IPS-NIHi7 (cell line): ENCODE results near the gene ZNF443.
"Not testable (repeated sequence)": the region's sequence is repeated elsewhere in the genome, so short reads cannot be mapped to it uniquely, and the experiment has no call there.

Source experiments
- DNase-seq: peaks from one replicate; pipeline ENCODE4 v3.0.0; 2012; ENCODE audit warnings: mixed read lengths; ENCODE audit errors: extremely low spot score

Gene ZNF443

DNA sequence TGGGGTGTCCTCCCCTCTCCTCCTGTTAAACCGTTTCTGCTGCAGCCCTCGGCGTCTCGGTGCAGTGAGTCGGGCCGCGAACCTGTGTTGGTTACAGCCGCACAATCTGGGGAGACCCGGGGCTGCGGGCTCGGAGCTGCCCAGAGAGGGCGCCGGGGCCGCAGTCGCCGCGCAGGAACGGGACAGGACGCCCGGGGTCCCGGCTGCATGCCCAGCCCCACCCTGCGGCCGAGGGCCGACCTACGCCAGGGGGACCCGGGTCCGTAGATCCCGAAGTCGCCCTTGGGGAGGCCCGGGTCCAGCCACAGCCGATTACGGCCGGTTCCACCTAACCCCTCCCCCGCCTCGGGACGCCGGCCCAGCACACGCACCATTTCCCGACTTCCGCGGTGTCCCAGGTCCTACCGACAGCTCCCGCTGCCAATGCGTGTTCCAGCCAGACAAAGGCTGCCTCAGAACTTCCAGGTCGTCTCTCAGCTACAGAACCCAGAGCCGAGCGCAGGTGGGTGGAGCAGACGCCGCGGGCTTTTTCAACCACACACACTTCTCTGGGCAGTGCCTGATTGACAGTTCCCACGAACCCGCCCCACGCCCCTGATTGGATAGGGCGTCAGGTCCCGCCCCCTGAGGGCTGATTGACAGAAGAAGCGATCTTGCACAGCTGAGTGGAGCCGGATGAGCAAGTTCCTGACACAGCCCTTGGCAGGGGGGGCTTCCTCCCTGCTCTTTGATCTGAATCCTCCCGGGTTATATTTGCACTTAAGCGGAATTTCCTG is at the start of gene ZNF443:
Gene ZNF443 (minus strand): TSS at position 481 of the 776 bp plus-strand sequence. CDS start 107 bp downstream, at position 374.
- peak; percentile 89 for DNase-seq

DNA sequence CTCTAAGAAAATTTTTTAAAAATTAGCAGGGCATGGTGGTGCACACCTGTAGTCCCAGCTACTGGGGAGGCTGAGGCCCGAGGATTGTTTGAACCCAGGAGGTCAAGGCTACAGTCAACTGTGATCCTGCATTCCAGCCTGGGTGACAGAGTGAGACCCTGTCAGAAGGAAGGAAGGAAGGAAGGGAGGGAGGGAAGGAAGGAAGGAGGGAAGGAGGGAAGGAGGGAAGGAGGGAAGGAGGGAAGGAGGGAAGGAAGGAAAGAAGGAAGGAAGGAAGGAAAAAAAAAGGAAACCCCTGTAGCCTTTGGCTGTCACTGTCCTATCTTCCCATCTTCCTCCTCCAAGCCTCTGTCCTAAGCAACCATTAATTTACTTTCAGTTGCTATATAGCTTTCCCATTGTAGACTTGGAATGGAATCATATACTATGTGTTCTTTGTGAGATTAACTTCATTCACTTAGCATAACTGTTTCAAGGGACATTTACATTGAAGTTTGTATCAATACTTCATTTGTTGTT is 45.5 kb upstream of the ZNF443 start:
- not testable (repeated sequence) for DNase-seq

DNA sequence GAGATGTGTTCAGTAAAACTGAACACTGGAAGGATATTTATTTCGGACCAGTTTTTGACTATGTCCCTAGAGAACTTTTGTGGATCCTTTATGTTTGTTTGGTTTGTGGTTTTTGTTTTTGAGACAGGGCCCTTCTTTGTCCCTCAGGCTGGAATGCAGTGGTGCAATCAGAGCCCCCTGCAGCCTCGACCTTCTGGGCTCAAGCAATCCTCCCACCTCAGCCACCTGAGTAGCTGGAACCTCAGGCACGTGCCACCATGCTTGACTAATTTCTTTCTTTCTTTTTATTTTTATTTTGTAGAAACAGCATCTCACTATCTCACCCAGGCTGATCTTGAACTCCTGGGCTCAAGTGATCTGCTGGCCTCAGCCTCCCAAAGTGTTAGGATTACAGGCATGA is 44.8 kb upstream of the ZNF443 start:
- no peak for DNase-seq

DNA sequence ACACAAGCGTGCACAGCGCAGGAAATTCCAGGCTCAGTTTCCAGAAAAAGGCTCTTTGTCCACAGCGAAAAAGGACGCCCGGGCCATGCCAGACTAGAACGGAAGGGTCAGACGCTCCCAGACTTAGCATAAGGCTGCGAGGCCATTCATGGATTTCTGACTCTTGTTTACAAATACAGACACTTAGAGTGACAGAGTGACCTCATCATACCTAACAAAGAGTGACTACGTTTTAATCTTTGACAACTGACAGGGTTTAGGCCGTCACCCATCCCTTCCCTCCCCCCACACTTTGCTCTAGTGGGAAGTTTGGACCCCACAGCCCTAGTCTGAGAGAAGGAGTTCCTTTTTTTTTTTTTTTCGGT is 44.2 kb upstream of the ZNF443 start:
- DNase-seq: peak; percentile 25

DNA sequence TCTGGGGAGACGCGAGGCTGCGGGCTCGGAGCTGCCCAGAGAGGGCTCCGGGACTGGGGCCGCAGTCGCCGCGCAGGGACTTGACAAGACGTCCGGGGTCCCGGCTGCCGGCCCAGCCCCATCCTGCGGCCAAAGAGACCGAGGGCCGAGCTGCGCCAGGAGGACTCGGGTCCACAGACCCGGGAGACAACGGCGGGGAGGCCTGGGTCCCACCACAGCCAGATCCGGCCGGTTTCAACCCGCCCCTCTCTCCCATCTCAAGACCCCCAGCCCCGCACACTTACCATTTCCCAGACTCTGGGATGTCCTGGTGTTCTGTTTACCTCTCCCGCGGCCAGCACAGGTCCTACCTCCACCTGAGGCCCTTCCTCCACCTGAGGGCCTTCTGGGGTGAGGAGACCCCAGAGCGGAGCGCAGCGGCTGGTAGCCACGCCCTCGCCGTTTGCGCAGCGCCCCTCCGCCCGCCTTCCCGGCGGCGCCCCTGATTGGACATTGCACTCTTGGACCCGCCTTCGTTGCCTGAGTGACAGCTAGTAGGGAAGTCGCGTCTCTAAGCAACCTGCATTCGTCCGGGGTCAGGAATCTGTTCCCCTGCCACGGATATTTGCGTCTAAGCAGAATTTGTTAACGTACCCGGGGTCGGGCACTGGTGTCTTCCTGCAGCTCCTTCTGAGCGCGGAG is 43.7 kb upstream of the ZNF443 start, which contains the start of gene ZNF709:
Gene ZNF709 (minus strand): TSS at position 446 of the 681 bp plus-strand sequence. CDS start 159 bp downstream, at position 287.
- peak; percentile 96 for DNase-seq

DNA sequence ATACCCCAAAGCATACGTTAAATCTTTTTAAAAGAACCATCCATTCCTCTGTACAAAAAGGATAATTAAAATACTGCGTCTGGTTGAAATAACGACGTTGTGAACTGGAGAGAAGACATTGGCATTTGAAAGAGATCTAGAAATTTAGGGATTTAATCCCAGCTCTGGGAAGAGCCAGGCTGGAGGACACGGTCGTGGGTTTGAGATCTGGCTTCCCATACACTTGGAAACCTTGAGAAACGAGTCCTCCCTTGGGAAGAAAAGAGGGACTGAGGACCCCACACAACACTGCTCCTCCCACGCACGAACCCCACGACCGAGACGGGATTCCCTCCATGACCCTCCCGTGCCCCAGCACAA is 43.2 kb upstream of the ZNF443 start:
- DNase-seq: no peak

DNA sequence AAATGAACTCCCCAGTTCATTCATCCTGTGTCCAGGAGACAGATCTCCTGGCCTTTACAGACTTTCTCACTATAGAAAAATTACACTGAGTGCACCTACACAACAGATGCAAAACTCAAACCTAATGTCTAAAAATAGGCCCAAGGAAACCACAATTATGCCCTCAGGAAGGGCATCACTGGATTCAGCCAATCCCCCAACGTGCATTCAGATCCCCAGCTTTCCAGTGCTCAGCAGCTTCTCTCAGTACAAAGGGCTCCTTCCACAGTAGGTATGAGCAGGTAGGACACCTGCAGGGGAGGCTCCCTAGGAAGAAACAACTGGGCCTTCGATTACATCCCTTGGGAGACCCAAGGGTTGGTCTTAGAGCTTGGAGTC is 41.7 kb upstream of the ZNF443 start:
- DNase-seq: no peak

DNA sequence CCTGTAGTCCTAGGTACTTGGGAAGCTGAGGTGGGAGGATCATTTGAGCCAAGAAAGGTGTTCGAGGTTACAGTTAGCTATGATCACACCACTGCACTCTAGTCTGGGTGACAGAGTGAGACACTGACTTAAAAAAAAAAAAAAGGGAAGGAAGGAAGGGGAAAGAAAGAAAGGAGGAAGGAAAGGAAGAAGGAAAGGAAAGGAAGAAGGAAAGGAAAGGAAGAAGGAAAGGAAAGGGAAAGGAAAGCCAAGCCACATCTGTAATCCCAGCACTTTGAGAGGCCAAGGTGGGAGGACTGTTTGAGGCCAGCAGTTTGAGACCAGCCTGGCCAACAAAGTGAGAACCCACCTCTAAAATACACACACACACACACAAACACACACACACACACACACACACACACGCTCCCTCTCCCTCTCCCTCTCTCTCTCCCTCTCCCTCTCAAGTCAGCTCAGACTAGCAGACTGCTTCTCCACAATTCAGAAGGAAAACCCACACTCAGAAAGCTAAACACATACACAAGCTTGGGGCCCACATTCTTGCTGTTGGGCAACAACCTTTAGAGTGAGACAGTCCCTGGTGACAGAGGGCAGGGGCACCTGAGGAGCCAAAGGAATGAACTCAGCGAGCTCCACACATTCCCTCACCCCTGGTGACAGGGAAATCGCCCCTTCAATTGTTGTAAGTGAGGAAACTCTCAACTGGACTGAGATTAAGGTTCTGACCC is 41.1 kb upstream of the ZNF443 start:
- no peak for DNase-seq

DNA sequence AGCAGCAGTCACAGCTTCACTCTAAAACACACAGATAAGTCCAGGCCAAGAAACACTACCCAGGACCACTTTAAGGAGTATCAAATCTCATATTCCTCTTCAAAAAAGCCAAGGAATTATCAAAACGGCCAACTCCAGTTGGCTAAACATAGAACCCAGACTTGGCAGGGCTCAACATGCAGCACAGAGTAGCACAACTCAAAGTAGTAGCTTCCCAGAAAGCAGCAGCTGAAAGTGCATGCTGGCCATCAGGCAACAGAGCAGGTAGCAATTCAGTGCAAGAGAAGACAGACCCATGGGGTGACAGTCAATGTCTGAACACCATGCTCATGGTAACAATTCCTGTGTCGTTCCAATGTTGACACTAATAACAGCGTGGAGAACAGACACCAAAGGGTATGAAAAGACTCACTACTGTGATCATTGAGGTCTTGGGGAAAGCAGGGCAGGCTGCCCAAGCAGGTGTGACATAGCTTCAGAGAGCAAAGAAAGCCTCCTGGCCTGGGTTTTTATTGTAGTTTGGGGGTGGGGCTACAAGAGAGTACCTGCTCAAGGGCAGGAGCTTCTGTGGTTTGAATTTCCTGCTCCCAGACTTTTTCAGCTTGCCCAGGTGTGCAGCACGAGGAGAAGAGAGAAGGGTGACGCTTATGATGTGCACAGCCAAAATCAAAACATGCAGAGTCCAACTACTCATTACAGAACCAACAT is 37.6 kb upstream of the ZNF443 start:
- DNase-seq: no peak

DNA sequence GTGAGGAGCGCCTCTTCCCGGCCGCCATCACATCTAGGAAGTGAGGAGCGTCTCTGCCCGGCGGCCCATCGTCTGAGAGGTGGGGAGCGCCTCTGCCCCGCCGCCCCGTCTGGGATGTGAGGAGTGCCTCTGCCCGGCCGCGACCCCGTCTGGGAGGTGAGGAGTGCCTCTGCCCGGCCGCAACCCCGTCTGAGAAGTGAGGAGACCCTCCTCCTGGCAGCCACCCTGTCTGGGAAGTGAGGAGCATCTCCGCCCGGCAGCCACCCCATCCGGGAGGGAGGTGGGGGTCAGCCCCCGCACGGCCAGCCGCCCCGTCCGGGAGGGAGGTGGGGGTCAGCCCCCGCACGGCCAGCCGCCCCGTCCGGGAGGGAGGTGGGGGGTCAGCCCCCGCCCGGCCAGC is 26.8 kb upstream of the ZNF443 start:
- not testable (repeated sequence) for DNase-seq

DNA sequence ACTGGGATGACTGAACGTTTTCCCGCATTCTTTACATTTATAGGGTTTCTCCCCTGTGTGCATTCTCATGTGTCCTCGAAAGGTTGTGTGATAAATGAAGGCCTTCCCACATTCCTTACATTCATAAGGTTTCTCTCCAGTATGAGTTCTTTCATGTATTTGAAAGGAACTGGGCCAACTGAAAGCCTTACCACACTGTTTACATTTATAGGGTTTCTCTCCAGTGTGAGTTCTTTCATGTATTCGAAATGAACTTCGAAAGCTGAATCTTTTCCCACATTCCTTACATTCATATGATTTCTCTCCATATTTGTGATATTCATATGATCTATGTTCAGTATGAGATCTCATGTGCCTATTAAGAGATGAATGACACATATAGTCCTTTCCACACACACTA is 24.4 kb upstream of the ZNF443 start:
- no peak for DNase-seq

DNA sequence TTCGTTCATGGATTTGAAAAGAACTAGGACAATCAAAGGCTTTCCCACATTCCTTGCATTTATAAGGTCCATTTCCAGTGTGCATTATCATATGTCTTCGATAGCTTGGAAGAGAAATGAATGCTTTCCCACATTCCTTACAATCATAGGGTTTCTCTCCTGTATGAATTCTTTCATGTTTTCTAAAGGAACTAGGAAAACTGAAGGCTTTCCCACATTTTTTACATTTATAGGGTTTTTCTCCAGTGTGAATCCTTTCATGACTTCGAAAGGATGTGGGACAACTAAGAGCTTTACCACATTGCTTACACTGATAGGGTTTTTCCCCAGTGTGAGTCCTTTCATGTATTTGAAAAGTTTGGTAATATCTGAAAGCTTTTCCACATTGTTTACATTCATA is 23.9 kb upstream of the ZNF443 start:
- no peak for DNase-seq

DNA sequence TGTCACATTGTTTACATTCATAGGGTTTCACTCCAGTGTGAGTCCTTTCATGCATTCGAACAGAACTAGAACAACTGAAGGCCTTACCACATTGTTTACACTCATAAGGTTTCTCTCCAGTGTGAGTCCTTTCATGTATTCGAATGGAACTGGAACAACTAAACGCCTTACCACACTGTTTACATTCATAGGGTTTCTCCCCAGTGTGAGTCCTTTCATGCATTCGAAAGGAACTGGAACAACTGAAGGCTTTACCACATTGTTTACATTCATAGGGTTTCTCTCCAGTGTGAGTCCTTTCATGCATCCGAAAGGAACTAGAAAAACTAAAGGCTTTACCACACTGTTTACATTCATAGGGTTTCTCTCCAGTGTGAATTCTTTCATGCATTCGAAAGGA is 23.3 kb upstream of the ZNF443 start:
- not testable (repeated sequence) for DNase-seq

DNA sequence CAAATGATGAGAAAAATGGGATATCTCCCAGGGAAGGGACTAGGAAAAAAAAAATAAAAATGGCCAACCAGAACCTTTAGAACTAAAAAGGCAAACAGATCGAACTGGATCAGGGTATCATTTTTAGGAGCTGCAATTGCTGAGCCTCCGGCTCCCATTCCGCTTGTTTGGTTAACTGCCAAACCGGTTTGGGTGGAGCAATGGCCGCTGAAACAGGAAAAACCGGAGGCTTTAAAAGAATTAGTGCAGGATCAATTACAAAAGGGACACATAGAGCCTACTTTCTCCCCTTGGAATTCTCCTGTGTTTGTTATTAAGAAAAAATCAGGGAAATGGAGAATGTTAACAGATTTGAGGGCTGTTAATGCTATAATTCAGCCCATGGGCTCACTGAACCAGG is 12.7 kb upstream of the ZNF443 start:
- DNase-seq: no peak

DNA sequence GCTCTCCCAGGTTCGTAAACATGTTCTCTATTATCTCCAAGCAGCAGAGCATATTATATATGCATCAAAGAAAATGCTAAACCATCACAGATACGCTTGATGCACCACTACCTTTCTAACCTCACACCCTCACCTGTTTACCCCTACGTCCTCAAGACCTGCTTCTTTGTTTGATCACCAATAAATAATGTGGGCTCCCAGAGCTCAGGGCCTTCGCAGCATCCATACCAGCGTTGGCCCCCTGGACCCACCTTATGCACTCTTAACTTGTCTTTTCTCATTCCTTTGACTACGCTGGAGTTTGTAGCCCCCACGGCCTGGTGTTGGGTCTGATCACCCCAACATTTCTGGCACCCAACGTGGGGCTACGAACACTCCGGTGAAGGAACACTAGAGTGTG is 10.0 kb upstream of the ZNF443 start:
- no peak for DNase-seq

DNA sequence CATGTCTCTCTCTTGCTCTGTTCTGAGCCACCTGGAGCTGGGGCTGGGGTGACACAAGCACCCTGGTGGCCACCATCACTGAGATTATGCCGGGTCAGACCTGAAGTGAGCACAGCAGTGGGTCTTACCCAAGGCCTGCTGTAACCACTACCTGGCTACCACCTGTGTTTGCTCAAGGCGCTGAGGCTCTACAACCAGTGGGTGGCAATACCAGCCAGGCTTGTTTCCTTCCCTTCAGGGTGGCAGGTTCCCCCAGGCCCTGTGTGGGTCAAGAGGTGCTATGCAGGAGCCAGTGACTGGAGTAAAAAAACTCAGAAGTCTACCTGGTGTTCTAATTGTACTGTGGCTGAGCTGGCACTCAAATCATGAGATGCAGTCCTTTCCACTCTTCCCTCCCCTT is 8.0 kb upstream of the ZNF443 start:
- no peak for DNase-seq

DNA sequence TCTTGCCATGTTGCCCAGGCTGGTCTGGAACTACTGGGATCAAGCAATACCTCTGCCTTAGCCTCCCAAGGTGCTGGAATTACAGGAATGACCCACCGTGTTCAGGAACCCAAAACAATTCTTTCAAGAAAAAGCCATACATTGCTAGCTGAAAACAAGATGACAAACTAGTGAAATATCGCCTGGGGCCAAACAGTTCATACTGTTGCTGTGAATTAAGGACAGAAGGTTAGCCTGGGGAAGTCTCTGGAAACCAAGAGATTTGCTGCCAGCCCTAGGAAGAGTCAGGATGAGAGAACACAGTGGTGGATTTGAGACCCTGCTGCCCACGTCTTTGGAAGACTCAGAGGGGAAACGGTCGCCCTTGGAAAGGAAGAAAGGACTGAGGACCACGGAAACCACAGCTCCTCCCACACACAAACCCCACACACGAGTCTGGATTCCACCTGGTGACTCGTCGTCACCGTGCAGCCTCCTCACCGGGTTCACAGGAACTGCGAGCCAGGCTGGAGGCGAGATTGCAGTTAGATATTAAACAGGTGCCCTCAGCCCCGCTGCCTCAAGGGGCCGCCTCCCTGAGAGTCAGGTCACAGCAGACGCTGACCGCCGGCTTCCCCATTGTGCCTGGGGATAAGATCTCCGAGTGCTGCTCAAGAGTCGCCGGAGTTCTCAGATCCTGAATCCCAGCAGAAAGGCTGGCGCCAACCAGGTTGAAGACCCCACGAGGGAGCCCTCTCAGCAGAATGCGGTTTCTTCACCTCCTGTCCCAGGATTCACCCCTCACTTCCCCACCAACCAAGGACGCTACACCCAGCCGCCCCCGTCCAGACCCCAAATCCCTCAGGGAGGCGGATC is 908 bp downstream of the ZNF443 start:
- peak; percentile 13 for DNase-seq

DNA sequence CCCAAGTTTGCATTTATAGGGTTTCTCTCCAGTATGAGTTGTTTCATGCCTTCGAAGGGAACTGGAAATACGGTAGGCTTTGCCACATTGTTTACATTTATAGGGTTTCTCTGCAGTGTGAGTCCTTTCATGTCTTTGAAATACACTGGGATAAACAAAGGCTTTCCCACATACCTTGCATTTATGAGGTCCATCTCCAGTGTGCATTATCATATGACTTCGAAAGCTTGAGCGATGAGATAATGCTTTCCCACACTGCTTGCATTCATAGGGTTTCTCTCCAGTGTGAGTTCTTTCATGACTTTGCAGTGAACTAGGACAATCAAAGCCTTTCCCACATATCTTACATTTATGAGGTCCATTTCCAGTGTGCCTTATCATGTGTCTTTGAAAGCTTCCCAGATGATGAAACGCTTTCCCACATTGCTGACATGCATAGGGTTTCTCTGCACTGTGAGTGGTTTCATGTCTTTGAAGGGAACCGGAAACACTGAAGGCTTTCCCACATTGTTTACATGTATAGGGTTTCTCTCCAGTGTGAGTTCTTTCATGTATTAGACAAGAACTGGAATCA is 10.0 kb downstream of the ZNF443 start:
- not testable (repeated sequence) for DNase-seq

DNA sequence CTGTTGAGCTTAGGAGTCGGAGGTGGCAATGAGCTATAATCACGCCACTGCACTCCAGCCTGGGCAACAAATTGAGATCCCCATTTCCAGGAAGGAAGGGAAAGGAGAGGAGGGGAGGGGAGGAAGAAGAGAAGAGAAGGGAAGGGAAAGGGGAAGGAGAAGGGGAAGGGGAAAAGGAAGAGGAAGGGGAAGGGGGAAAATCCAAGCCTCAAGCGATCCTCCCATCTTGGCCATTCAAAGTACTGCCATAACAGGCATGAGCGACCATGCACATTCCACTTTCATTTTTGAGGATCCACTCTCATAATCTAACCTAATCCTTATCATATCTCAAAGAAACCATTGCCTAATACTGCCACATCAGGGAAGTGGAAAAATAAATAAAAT is 14.9 kb downstream of the ZNF443 start:
- DNase-seq: no peak

DNA sequence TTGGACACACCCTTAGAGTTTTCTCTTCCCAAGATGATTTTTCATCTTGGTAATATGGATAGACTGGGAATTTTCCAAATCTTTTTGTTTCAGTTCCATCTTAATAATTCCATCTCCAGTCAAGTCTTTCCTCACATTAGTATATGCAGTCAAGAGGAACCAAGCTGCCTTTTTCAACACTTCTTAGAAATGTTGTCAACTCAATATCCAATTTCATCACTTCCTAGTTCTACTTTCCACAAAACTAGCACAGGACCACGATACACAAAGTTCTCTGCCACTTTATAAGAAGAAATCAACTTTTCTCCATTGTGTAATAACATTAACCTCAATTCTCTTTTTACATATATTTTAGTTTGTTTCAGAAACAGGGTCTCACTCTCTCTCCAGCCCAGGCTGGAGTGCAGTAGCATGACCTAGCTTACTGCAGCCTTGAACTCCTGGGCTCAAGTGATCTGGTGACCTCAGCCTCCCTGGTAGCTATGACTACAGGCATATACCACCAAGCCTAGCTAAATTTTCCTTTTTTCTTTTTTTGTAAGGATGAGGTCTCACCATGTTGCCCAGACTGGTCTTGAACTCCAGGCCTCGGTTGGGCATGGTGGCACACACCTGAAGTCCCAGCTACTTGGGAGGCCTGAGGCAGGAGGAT is 15.5 kb downstream of the ZNF443 start:
- no peak for DNase-seq
